Suppressor macrophage treated with lipopolysaccharide for 1 hour (primary cell): ENCODE results near the gene MAST4.

Experiments used
- DNase-seq, 3 donors: peaks; one replicate each; pipeline ENCODE4 v3.0.0-alpha.2; 2020 to 2022

MAST4 gene

DNA sequence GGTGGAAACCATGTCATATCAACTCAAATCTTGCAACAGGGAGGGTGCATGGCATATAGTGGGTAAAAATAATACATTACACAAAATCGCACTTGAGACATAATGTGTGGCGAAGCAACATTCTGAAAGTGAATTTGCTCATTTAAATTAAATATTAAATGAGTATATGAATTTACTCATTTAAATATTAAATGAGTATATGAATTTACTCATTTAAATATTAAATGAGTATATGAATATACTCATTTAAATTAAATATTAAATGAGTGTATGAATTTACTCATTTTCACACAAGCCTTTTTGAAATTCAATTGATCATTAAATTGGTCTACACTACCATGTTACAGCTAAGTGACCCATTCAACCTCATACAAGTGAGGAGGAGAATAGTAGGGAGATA is 10.5 kb downstream of the MAST4 start:
- no peak for DNase-seq

- DNase-seq, result no peak
Measured at GRCh38 chr5:66608501-66608900, 12.3 kb downstream of the MAST4 start.

GRCh38 chr5:66609615-66610014 is 13.4 kb downstream of the MAST4 start:
- DNase-seq, result no peak

DNA sequence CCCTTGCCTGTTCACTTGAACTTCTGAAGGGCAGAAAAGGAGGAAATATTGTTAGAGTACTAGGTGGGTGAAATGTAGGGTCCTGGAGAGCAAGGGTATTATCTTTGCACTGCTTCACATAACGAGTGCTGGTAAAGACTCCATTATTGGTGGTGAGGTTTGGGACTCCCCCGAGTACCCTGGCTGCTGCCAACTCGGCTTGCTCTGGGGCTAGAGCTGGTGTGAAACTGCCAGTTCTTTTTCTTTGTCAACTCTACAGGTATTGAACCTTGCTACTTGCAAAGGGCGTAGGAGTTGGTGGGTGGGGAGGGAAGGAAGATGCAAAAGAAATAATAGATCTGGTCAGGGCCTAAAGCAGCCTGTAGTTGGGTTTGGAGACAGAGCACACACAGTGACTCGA is 16.0 kb downstream of the MAST4 start:
- no peak for DNase-seq

GRCh38 chr5:66615136-66615535 is 18.9 kb downstream of the MAST4 start:
- no peak for DNase-seq

DNA sequence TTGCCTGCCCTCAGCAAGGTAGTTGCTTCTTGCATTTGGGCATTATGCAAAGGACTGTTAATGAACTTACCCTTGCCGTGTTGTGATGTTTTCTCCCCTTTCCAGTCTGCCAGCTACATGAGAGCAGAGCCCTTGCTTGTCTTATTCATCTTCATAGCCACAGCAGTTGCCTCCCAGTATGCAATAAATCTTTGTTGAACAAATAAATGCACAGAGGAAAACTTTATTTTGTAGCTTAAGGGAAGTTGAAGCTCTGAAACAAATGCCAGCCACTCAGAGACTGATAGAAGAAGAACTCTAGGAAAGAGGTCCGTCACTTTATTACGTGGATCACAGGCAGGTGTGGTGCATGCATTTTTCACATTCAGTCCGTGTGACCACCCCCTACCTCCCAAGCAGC is 19.7 kb downstream of the MAST4 start:
- no peak for DNase-seq

DNA sequence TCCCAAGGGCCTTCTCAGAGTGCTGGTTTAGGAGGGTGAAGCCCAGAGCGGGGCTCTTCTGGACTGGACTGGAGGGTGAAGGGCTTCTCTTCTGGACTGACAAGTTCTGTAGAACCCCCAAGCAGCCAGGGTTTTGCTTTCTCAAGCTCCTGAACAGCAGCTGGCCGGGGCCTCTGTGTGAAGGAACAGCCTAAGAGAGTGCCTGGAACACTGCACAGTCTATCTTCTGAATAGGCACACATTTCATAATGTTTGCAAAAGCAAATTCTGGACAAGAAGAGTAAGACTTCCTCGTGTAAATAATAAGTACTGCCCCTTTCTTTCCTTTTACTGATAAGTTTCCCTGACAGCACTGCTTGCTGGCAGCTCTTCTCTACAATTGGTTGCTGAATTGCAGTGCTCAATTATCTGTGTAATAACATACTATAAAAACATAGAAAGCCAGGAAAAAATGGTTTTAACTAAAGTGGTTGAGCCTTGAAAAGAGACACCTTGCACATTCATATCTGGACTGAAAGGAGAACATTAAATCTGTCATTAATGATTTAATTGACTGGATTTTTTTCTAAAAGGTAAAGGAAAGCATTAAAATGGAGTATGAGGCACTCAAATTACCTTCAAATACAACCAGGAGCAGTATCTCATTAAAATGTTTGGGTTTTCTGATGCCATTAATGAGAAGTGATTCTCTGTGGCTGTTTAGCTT is 20.5 kb downstream of the MAST4 start:
- DNase-seq, result no peak

- peak; percentile 36 to 76 (median 44) for DNase-seq
Measured at GRCh38 chr5:66617226-66617861, 21.2 kb downstream of the MAST4 start.

GRCh38 chr5:66617991-66618768 is 22.0 kb downstream of the MAST4 start:
- DNase-seq, result no peak

GRCh38 chr5:66620711-66621110 is 24.5 kb downstream of the MAST4 start:
- DNase-seq, result peak in 1 of 3 donors; percentile 37

DNA sequence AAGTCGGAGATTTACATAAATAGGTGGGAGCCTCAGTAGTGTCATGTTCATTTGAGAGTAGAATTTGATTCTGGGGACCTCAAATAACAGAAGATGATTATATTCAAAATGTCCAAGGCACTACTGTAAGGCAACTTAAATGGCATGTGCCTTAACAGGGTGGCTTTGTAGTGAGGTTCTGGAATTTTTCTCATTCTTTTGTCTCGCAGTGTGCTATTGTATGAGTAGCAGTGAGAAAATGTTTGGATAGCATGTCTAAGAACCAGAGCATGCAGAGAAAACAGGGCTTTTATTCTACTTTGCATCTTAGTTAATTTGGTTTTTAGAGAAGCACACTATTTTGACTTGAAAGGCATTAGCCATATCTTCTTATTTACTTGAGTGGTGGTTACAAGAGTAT is 25.0 kb downstream of the MAST4 start:
- no peak for DNase-seq

DNA sequence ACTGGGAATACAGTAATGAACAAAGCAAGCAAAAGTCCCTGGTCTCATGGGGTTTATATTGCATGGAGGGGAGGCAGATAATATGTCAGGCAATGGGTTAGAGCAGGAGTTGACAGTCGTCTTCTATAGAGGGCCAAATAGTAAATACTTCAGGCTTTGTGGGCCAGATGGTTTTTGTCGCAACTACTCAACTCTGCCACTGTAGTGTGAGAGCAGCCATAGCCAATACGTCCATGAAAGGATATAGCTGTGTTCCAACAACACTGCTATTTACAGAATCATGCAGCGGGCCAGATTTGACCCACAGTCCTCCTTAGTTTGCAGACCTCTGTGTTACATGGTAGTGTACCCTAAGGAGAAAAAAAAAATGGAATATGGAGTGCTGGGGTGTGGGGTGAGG is 25.5 kb downstream of the MAST4 start:
- DNase-seq, result no peak

DNA sequence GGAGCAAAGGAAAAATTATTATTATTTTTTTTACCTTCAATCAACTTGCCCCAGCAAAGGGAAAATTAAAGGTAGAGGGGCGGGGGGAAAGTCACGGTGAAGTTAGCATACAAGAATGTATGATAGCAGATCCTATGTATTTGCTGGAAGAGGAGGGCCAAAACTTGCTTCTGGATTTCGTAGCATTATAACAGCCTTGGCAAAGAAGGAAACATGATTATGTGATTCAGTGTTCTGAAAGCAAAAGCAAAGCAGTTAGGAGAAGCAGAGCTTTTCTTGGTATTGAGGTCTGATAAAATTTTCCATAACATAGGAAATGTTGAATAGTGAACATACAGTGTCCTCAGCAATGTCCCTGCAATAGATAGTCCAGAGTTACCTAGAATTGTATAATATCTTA is 32.4 kb downstream of the MAST4 start:
- no peak for DNase-seq

DNA sequence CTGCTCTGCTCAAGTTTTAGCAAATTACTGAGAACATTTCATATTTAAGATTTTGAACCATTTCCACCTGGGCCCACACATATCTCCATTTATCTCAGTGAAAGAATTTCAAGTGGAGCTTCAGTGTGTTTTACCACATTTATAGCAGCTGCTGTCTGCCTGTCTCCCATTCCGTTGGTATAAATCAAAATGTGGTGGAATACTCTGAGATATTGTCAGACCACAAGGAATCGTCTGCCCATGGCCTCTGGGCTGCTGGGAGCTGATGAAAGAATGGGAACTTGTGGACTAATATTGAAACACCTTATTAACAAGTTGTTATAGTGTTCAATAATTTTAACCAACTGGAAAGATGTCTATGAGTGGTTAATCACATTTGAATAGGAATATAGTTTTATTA is 33.3 kb downstream of the MAST4 start:
- no peak for DNase-seq

DNA sequence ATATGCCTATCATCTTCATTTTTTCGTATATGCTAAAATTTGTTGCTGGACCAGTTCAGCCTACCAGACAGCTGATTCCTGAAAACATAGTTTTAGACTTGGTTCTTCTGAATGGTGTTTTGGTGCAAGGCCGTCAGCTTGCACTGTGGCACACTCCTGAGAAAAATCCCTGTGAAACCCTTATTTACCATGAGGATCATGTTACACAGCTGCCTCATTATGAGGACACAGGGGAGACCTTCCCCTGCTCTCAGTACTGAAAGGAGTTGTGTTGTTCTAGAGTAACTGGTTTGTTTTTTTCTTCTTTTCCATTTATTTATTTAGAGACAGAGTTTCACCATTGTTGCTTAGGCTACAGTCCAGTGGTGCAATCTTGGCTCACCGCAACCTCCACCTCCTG is 37.6 kb downstream of the MAST4 start:
- no peak for DNase-seq

DNA sequence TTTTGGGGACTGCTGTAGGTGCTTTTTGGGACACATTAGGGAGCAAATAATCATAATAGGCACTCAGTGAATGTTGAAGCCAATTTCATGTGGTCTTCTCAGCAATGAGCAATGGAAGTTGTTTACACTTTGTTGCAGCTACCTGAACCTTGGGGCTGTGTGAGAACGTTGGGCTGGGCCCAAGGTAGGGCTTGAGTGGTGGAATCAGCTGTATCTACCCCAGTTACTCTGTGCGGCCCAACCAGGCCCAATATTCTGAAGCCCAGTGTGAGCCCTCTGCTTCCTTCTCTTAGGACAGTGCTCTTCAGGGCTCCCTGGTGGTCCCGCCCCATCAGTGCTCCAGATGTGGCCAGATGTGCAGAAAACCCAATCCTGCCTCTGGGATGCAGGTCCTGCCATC is 38.4 kb downstream of the MAST4 start:
- DNase-seq, result no peak

DNA sequence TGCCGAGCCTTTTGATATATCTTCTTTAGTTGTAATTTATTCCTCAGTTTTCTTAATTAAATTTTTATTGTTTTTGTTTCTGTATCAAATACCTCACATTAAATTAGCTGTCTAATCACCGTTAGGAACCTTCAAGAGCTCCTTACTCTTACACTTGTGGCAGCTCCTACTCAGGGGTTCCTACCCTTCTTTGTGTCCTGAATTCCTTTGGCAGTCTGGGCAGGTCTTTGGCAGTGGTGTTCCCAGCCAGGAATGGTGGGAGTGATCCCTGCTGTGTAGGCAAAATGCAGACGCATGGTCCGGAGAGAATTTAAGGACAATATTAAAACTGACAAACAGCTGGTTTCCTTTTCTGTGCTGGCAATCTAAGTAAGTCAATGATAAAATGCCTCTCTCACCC is 41.8 kb downstream of the MAST4 start:
- no peak for DNase-seq

- DNase-seq, result peak; percentile 68 to 77 (median 69)
Measured at GRCh38 chr5:66639037-66639436, 42.8 kb downstream of the MAST4 start.

DNA sequence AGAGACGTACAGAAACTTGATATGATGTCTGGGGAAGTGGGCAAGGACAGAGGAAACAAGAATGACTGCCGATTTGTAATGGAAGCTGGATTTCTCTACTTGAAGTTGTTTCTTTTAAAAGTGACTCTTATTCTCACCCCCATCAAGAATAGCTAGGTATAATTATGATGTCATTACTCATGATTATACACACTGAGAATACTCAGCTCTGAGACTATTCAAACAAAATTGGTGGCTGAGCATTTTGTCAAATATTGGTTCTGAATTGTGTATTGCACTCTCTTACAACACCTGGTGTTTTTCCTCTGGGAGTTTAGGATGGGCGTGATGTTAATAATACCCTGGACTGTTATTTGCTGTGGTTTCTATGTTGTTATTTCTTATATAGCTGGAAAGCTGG is 46.3 kb downstream of the MAST4 start:
- no peak for DNase-seq

DNA sequence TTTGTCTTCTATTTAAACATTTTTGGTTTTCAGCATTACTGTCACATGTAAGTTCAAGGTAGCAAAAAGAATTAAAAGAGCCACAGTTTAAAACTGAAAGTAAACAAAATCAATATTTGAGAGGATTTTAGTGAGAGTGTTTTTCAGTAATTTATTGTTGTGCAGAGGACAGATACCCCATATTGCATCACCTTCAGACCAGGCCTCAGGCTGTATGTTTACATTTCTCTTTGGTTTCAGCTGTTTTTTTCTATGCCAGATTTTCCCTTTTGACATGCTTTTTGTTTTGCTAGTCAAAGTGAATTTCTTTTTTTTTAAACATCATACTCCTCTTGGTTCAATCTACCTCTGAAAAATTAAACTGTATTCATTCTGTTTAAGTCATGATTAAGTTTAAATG is 47.2 kb downstream of the MAST4 start:
- no peak for DNase-seq

GRCh38 chr5:66644111-66644510 is 47.9 kb downstream of the MAST4 start:
- no peak for DNase-seq

- DNase-seq, result no peak
Measured at GRCh38 chr5:66645039-66645438, 48.8 kb downstream of the MAST4 start.

DNA sequence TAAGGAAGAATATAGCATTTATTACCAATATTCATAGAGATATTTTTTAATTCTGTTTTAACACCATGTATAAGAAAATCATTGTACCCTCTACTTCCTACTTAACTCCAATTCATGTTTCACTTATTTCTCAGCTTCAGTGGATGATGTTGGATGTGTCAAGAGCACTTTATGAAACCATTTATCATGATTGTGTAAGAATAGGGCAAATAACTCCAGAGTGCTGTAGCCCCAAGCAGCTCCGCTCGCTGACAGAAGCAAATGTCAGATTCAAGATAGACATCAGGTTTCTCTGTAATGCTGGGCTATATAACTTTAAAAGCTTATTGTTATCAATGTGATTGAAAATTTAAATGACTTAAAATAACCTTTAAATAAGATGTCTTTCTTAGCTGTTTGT is 50.4 kb downstream of the MAST4 start:
- peak in 1 of 3 donors; percentile 27 for DNase-seq
